Activated naive CD4-positive, alpha-beta T cell treated with anti-CD3 and anti-CD28 coated beads for 36 hours (primary cell): ENCODE data around the gene ZSCAN2. TPM values are rescaled to one million over a fixed set of nuclear protein-coding genes. Genes with fewer than 3 reads are reported as not detected.
"Not testable (repeated sequence)": the region's sequence is repeated elsewhere in the genome, so short reads cannot be mapped to it uniquely, and the experiment has no call there.

Experiments
- CTCF ChIA-PET: fragments of 350-600 bp; sonication (Branson Sonifier 250); formaldehyde crosslinking; loops from one replicate; lab custom pipeline; 2021; ENCODE audit warnings: antibody characterized with exemption; lab: Charles Lee
- DNase-seq: peaks from one replicate; pipeline ENCODE4 v3.0.0-alpha.2; 2020
- H3K27ac Mint-ChIP-seq: one replicate; pipeline ENCODE4 v1.8.0; 2021; ENCODE audit warnings: mild to moderate bottlenecking, mixed read lengths
- H3K27me3 Mint-ChIP-seq: one replicate; pipeline ENCODE4 v1.8.0; 2021; ENCODE audit warnings: low read depth, mixed read lengths
- H3K36me3 Mint-ChIP-seq: one replicate; pipeline ENCODE4 v1.8.0; 2021; ENCODE audit warnings: low read depth, mixed read lengths
- H3K4me1 Mint-ChIP-seq: one replicate; pipeline ENCODE4 v1.8.0; 2021; ENCODE audit warnings: low read depth, mixed read lengths
- H3K4me3 Mint-ChIP-seq: one replicate; pipeline ENCODE4 v1.8.0; 2021; ENCODE audit warnings: mild to moderate bottlenecking, moderate library complexity, mixed read lengths
- H3K9me3 Mint-ChIP-seq: one replicate; pipeline ENCODE4 v1.8.0; 2021; ENCODE audit warnings: mixed read lengths
- intact Hi-C: fragments of 100-400 bp; cut with micrococcal nuclease; formaldehyde crosslinking; loops from one replicate; pipeline ENCODE4 v1.15.1; 2023
- total RNA-seq, 2 experiments: library from RNA; stranded (reverse); gene quantifications; one replicate each; pipeline ENCODE4 v1.2.3, GENCODE V29; 2021

Gene ZSCAN2
- total RNA-seq, 2 experiments from 2014 or later, result 5.3 to 5.6 TPM

GRCh38 chr15:84620626-84621025 is 19.8 kb downstream of the ZSCAN2 start:
- peaks cover 25% of the 10 kb centered on the region for H3K9me3 Mint-ChIP-seq
- H3K4me1 Mint-ChIP-seq, result no peaks in the 10 kb centered on the region
- no peak for DNase-seq
- no peak overlapping the region for H3K4me3 Mint-ChIP-seq
- no peaks in the 10 kb centered on the region for H3K27me3 Mint-ChIP-seq
- CTCF ChIA-PET, result interaction anchor here (1.1 to 1.8 kb wide), 2 partner anchors 10 to 12 kb away, joined by 5 to 7 read pairs; no protein-coding TSS in a partner anchor
- H3K36me3 Mint-ChIP-seq, result peaks cover 32% of the 10 kb centered on the region
- intact Hi-C loops, result no loop called here
- H3K27ac Mint-ChIP-seq, result no peak overlapping the region

- no peak overlapping the region for H3K27ac Mint-ChIP-seq
- peaks cover 25% of the 10 kb centered on the region for H3K9me3 Mint-ChIP-seq
- DNase-seq, result no peak
- CTCF ChIA-PET, result interaction anchor here (1.1 to 1.8 kb wide), 2 partner anchors 9 to 13 kb away, joined by 5 to 7 read pairs; no protein-coding TSS in a partner anchor
- intact Hi-C loops, result no loop called here
- H3K4me3 Mint-ChIP-seq, result no peak overlapping the region
- no peaks in the 10 kb centered on the region for H3K27me3 Mint-ChIP-seq
- no peaks in the 10 kb centered on the region for H3K4me1 Mint-ChIP-seq
- peaks cover 32% of the 10 kb centered on the region for H3K36me3 Mint-ChIP-seq
Measured at GRCh38 chr15:84621358-84621979, 20.7 kb downstream of the ZSCAN2 start.

GRCh38 chr15:84624359-84624758 is 23.6 kb downstream of the ZSCAN2 start:
- no peaks in the 10 kb centered on the region for H3K4me1 Mint-ChIP-seq
- H3K36me3 Mint-ChIP-seq, result peaks cover 32% of the 10 kb centered on the region
- peaks cover 24% of the 10 kb centered on the region for H3K9me3 Mint-ChIP-seq
- no peaks in the 10 kb centered on the region for H3K27me3 Mint-ChIP-seq
- no peak overlapping the region for H3K4me3 Mint-ChIP-seq
- intact Hi-C loops, result no loop called here
- CTCF ChIA-PET, result interaction anchor here (0.8 kb wide), 1 partner anchor 11 kb away, joined by 4 read pairs; no protein-coding TSS in a partner anchor
- no peak for DNase-seq
- no peak overlapping the region for H3K27ac Mint-ChIP-seq

GRCh38 chr15:84625123-84625522 is 24.3 kb downstream of the ZSCAN2 start:
- no peak overlapping the region for H3K27ac Mint-ChIP-seq
- peaks cover 29% of the 10 kb centered on the region for H3K36me3 Mint-ChIP-seq
- no peaks in the 10 kb centered on the region for H3K27me3 Mint-ChIP-seq
- no peak for DNase-seq
- H3K9me3 Mint-ChIP-seq, result peaks cover 20% of the 10 kb centered on the region
- H3K4me1 Mint-ChIP-seq, result no peaks in the 10 kb centered on the region
- CTCF ChIA-PET, result interaction anchor here (1.2 kb wide), 1 partner anchor 39 kb away, joined by 3 read pairs; no protein-coding TSS in a partner anchor
- H3K4me3 Mint-ChIP-seq, result no peak overlapping the region
- intact Hi-C loops, result no loop called here

- intact Hi-C loops, result no loop called here
- Mint-ChIP-seq H3K9me3 (no peaks in the 10 kb centered on the region), H3K4me1 (peaks cover 13% of the 10 kb centered on the region), H3K27me3 (no peaks in the 10 kb centered on the region), H3K27ac (no peak overlapping the region), H3K4me3 (no peak overlapping the region), H3K36me3 (no peaks in the 10 kb centered on the region)
- CTCF ChIA-PET, result no interaction called here
- DNase-seq, result no peak
Measured at GRCh38 chr15:84629033-84629432, 28.2 kb downstream of the ZSCAN2 start.

GRCh38 chr15:84631706-84632272 is 31.0 kb downstream of the ZSCAN2 start:
- no peaks in the 10 kb centered on the region for H3K27me3 Mint-ChIP-seq
- H3K36me3 Mint-ChIP-seq, result peaks cover 6% of the 10 kb centered on the region
- H3K9me3 Mint-ChIP-seq, result no peaks in the 10 kb centered on the region
- intact Hi-C loops, result loop anchor here (1.0 kb wide), 4 partner anchors 23 to 350 kb away; partner anchors contain the start of genes PDE8A, WDR73 and ZNF592
- CTCF ChIA-PET, result interaction anchor here (0.5 to 2.8 kb wide), 9 partner anchors 10 to 296 kb away, joined by 3 to 12 read pairs (median 4); partner anchors contain the start of genes WDR73 and ZSCAN2
- H3K4me3 Mint-ChIP-seq, result peak overlapping the region; percentile 94
- no peak for DNase-seq
- H3K27ac Mint-ChIP-seq, result peak overlapping the region; percentile 88
- H3K4me1 Mint-ChIP-seq, result peaks cover 37% of the 10 kb centered on the region

- intact Hi-C loops, result loop anchor here (1.0 kb wide), 2 partner anchors 8 to 83 kb away; partner anchors contain the start of gene SEC11A
- peak overlapping the region; percentile 94 for H3K4me3 Mint-ChIP-seq
- CTCF ChIA-PET, result interaction anchor here (1.6 to 2.8 kb wide), 2 partner anchors 35 to 46 kb away, joined by 6 to 9 read pairs; no protein-coding TSS in a partner anchor
- H3K4me1 Mint-ChIP-seq, result peaks cover 46% of the 10 kb centered on the region
- DNase-seq, result peak; percentile 63
- H3K36me3 Mint-ChIP-seq, result peaks cover 6% of the 10 kb centered on the region
- peak overlapping the region; percentile 93 for H3K27ac Mint-ChIP-seq
- H3K27me3 Mint-ChIP-seq, result no peaks in the 10 kb centered on the region
- no peaks in the 10 kb centered on the region for H3K9me3 Mint-ChIP-seq
Measured at GRCh38 chr15:84633311-84634227, 32.8 kb downstream of the ZSCAN2 start.

- no peak for DNase-seq
- Mint-ChIP-seq H3K4me1 (peaks cover 46% of the 10 kb centered on the region), H3K27ac (peak overlapping the region; percentile 76), H3K4me3 (peak overlapping the region; percentile 69), H3K36me3 (peaks cover 10% of the 10 kb centered on the region), H3K27me3 (no peaks in the 10 kb centered on the region), H3K9me3 (no peaks in the 10 kb centered on the region)
- intact Hi-C loops, result no loop called here
- CTCF ChIA-PET, result interaction anchor here (0.5 to 2.8 kb wide), 4 partner anchors 10 to 126 kb away, joined by 4 to 9 read pairs (median 6); no protein-coding TSS in a partner anchor
Measured at GRCh38 chr15:84634228-84634837, 33.5 kb downstream of the ZSCAN2 start.

- Mint-ChIP-seq H3K27ac (peak overlapping the region; percentile 67), H3K36me3 (peaks cover 21% of the 10 kb centered on the region), H3K27me3 (no peaks in the 10 kb centered on the region), H3K4me3 (no peak overlapping the region), H3K9me3 (no peaks in the 10 kb centered on the region), H3K4me1 (peaks cover 46% of the 10 kb centered on the region)
- CTCF ChIA-PET, result interaction anchor here (0.6 to 2.4 kb wide), 6 partner anchors 16 to 240 kb away, joined by 3 to 8 read pairs (median 5); partner anchors contain the start of gene WDR73
- intact Hi-C loops, result loop anchor here (1.0 kb wide), 1 partner anchor 39 kb away; no protein-coding TSS in a partner anchor
- peak; percentile 47 for DNase-seq
Measured at GRCh38 chr15:84638103-84638502, 37.3 kb downstream of the ZSCAN2 start.

- Mint-ChIP-seq H3K27ac (peak overlapping the region; percentile 81), H3K4me1 (peaks cover 21% of the 10 kb centered on the region), H3K36me3 (peaks cover 32% of the 10 kb centered on the region)
- not testable (repeated sequence) for H3K4me3 Mint-ChIP-seq, H3K9me3 Mint-ChIP-seq, H3K27me3 Mint-ChIP-seq, DNase-seq
- CTCF ChIA-PET, result interaction anchor here (1.0 to 1.8 kb wide), 3 partner anchors 10 to 43 kb away, joined by 3 read pairs; no protein-coding TSS in a partner anchor
- intact Hi-C loops, result loop anchor here (1.0 kb wide), 1 partner anchor 9 kb away; no protein-coding TSS in a partner anchor
Measured at GRCh38 chr15:84641871-84642270, 41.1 kb downstream of the ZSCAN2 start.

GRCh38 chr15:84642640-84643039 is 41.8 kb downstream of the ZSCAN2 start:
- CTCF ChIA-PET, result interaction anchor here (1.0 to 1.8 kb wide), 3 partner anchors 13 to 45 kb away, joined by 3 read pairs; no protein-coding TSS in a partner anchor
- peaks cover 19% of the 10 kb centered on the region for H3K4me1 Mint-ChIP-seq
- intact Hi-C loops, H3K9me3 Mint-ChIP-seq, H3K27ac Mint-ChIP-seq, H3K4me3 Mint-ChIP-seq, DNase-seq, H3K27me3 Mint-ChIP-seq: not testable (repeated sequence)
- peaks cover 36% of the 10 kb centered on the region for H3K36me3 Mint-ChIP-seq
